Measurements from ENCODE around the gene B3GNT2.
"Not testable (repeated sequence)": the region's sequence is repeated elsewhere in the genome, so short reads cannot be mapped to it uniquely, and the experiment has no call there.

The B3GNT2 gene

DNA sequence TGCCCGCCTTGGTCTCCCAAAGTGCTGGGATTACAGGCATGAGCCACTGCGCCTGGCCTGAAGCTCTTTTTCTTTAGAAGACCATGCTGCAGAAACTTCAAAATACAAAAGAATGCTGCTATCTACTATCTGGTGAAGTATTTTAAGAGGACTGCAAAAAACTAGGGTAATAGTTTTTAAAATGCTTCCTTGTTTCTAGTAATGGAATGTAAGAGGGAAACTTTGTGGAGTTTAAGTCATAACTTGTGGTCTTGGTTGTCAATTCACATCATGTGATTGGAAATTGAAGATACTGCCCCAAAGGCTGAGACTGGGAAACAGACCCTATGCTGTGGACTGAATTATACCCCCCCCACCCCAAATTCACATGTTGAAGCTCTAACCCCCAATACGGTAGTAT, 68.3 kb downstream of the B3GNT2 start:
- H3K4me3 ChIP-seq (ENCODE audit: low read depth, low read length) = no peak overlapping the region
- TF ChIP-seq, protein P1, sequence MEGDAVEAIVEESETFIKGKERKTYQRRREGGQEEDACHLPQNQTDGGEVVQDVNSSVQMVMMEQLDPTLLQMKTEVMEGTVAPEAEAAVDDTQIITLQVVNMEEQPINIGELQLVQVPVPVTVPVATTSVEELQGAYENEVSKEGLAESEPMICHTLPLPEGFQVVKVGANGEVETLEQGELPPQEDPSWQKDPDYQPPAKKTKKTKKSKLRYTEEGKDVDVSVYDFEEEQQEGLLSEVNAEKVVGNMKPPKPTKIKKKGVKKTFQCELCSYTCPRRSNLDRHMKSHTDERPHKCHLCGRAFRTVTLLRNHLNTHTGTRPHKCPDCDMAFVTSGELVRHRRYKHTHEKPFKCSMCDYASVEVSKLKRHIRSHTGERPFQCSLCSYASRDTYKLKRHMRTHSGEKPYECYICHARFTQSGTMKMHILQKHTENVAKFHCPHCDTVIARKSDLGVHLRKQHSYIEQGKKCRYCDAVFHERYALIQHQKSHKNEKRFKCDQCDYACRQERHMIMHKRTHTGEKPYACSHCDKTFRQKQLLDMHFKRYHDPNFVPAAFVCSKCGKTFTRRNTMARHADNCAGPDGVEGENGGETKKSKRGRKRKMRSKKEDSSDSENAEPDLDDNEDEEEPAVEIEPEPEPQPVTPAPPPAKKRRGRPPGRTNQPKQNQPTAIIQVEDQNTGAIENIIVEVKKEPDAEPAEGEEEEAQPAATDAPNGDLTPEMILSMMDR (IDR thresholded peaks at IDR 0.05; ENCODE audit: insufficient read depth, low read depth, low read length, missing control alignments) = no peak
- no peak for DNase-seq (ENCODE audit: low read depth)

DNA sequence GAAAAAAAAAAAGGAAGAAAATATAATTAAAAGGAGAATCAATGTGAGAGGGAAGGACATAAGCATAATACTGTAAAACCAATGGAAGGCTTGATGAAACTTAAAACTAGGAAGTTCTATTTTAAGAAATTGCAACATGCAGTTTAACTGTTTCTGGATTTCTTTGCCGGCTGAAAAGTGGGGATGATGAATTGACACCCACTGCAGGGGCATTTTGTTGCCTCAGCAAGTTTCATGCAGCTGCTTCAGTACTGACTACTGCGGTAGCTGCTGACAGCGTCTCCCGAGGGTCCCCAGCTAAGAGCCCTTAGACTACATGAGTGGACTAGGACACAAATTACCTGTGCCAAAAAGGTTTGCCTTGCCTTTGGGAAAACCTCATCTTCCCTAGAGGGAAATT, 69.2 kb downstream of the B3GNT2 start:
- TF ChIP-seq, protein P1 (IDR thresholded peaks at IDR 0.05; ENCODE audit: insufficient read depth, low read depth, low read length, missing control alignments) = no peak
- no peak for DNase-seq (ENCODE audit: low read depth)
- no peak overlapping the region for H3K4me3 ChIP-seq (ENCODE audit: low read depth, low read length)

DNA sequence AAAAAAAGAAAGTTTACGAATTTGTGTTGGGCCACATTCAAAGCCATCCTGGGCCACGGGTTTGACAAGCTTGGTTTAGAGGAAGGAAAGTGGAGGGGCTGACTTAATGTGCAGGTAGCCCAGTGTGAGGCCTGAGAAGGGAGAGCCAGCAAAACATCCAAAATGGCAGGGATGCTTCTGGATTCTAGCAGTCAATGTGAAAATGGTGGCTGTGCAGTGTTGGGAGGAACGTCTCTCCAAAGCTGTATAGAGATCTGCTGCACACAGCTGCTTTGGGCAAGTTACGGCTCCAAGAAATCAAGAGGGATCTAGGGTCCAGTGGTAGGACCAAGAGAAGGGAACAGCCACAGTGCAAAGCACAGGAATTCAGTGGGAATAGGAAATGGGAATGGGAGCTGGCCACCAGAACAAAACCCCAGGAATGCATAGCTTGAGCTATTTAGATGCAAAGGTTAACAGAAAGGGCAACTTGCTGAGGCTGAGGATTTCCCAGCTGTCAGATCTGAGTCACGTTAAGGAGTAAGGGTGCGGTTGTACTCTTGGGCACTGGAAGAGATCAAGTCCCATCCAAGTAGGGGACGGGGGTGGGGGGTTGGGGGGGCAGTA, 70.6 kb downstream of the B3GNT2 start:
- H3K4me3 ChIP-seq (ENCODE audit: low read depth, low read length) = no peak overlapping the region
- no peak for DNase-seq (ENCODE audit: low read depth)
- TF ChIP-seq, protein P1 (IDR thresholded peaks at IDR 0.05; ENCODE audit: insufficient read depth, low read depth, low read length, missing control alignments) = no peak

DNA sequence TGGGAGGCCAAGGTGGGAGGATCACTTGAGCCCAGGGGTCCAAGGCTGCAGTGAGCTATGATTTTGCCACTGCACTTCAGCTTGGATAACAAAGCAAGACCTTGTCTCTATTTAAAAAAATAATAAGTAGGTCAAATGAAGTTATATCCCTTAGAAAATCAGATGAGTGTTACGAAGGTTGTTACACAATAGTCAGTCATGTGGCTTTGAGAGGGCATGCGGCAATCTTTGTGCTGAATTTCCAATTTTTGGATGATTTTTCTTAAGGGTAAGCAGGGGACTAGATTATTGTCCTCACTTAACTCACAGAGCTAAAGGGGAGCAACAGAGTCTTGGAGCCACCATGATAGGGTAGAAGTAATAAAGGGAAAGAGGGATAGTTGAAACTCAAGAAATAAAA, 71.8 kb downstream of the B3GNT2 start:
- no peak overlapping the region for H3K4me3 ChIP-seq (ENCODE audit: low read depth, low read length)
- no peak for DNase-seq (ENCODE audit: low read depth)
- TF ChIP-seq, protein P1 (IDR thresholded peaks at IDR 0.05; ENCODE audit: insufficient read depth, low read depth, low read length, missing control alignments) = no peak

DNA sequence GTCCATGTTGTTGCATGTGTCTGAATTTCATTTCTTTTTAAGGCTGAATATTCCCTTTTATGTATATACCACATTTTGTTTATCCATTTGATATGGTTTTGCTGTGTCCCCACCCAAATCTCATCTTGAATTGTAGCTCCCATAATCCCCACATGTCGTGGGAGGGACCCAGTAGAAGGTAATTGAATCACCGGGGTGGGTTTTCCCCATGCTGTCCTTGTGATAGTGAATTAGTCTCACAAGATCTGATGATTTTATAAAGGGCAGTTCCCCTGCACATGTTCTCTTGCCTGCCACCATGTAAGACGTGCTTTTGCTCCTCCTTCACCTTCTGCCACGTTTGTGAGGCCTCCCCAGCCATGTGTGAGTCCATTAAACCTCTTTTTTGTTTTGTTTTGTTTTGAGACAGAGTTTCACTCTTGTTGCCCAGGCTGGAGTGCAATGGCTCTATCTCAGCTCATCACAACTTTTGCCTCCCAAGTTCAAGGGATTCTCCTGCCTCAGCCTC, 72.8 kb downstream of the B3GNT2 start:
- H3K4me3 ChIP-seq (ENCODE audit: low read depth, low read length); DNase-seq (ENCODE audit: low read depth): not testable (repeated sequence)

DNA sequence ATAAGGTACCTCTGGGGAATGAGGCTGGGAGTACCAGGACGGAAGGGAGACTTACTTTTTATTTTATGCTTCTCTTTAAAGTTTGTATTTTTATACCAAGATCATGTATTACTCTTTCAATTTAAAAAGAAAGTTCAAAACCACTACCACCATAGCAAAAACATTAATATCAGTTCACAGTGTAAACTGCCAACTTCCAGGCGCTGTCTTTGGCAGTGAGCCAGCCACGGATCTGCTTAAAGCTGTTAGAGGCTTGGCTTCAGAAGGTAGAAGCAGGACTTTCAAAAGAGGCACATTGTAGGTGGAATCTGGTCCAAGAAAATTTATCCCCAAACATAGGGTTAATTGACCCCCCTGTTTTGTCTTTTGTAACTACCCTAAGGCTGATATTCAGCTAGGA, 74.8 kb downstream of the B3GNT2 start:
- H3K4me3 ChIP-seq (ENCODE audit: low read depth, low read length) = no peak overlapping the region
- no peak for DNase-seq (ENCODE audit: low read depth)
- TF ChIP-seq, protein P1 (IDR thresholded peaks at IDR 0.05; ENCODE audit: insufficient read depth, low read depth, low read length, missing control alignments) = no peak

All from GM12865 (cell line).